ENCODE data around the gene ADCY5.

- no peak for TF ChIP-seq CTCF (conservative IDR thresholded peaks at IDR 0.05)
- no peak for TF ChIP-seq EZH2 (IDR thresholded peaks at IDR 0.05; ENCODE audit: low read depth)
Measured at GRCh38 chr3:123312331-123313265, 136.3 kb downstream of the ADCY5 start.
